Measurements from ENCODE around the gene IRX3. TPM values are rescaled to one million over a fixed set of nuclear protein-coding genes. Genes with fewer than 3 reads are reported as not detected.

IRX3 gene
- total RNA-seq, 2 donors from 2014 or later, result 15.6 to 16.4 TPM

- H3K9ac ChIP-seq (ENCODE audit: extremely low read depth, low read length, poor library complexity, severe bottlenecking), result no peak overlapping the region
- peaks cover 25% of the 10 kb centered on the region for H3K4me1 Mint-ChIP-seq
- no peaks in the 10 kb centered on the region for H3K9me3 Mint-ChIP-seq
- peak; percentile 79 for DNase-seq
- H3K27me3 Mint-ChIP-seq (ENCODE audit: insufficient read depth), result peaks cover 81% of the 10 kb centered on the region
- TF ChIP-seq CTCF (conservative IDR thresholded peaks at IDR 0.05), result no peak
- H3K4me3 Mint-ChIP-seq, result peak overlapping the region; percentile 79
- H3K4me3 ChIP-seq (ENCODE audit: low read length), result peak overlapping the region; percentile 73
- no peak overlapping the region for H3K27ac Mint-ChIP-seq
- H3K4me1 ChIP-seq (ENCODE audit: control insufficient read depth, insufficient read depth, low read length), result no peaks in the 10 kb centered on the region
- H3K9me3 ChIP-seq (ENCODE audit: control insufficient read depth, low read length), result no peaks in the 10 kb centered on the region
- H3K27me3 ChIP-seq (ENCODE audit: control insufficient read depth, insufficient read depth, low read length, poor library complexity, severe bottlenecking), result peaks cover 73% of the 10 kb centered on the region
- H3K36me3 Mint-ChIP-seq (ENCODE audit: low read depth), result peaks cover 2% of the 10 kb centered on the region
- H3K36me3 ChIP-seq (ENCODE audit: control insufficient read depth, insufficient read depth, low read length), result no peaks in the 10 kb centered on the region
- 2 to 4% methylated on average over 25 to 62 of the region's 62 CpGs for WGBS, 2 experiments (ENCODE audit: insufficient coverage in 1 of 2, insufficient read length in 1 of 2)
- H3K27ac ChIP-seq (ENCODE audit: low read depth, low read length), result no peak overlapping the region
These were observed 3.6 kb upstream of the IRX3 start for GRCh38 chr16:54289945-54290832.

- no peak for TF ChIP-seq CTCF (conservative IDR thresholded peaks at IDR 0.05)
These were observed 2.8 kb upstream of the IRX3 start for GRCh38 chr16:54289242-54289944.

GRCh38 chr16:54288835-54289241 is 2.3 kb upstream of the IRX3 start:
- no peak for TF ChIP-seq CTCF (conservative IDR thresholded peaks at IDR 0.05)
- no peaks in the 10 kb centered on the region for H3K9me3 Mint-ChIP-seq
- peaks cover 7% of the 10 kb centered on the region for H3K36me3 Mint-ChIP-seq (ENCODE audit: low read depth)
- DNase-seq, result peak; percentile 55
- H3K4me3 Mint-ChIP-seq, result peak overlapping the region; percentile 79
- no peak overlapping the region for H3K27ac Mint-ChIP-seq
- Histone ChIP-seq H3K9me3 (ENCODE audit: control insufficient read depth, low read length) (no peaks in the 10 kb centered on the region), H3K36me3 (ENCODE audit: control insufficient read depth, insufficient read depth, low read length) (no peaks in the 10 kb centered on the region), H3K27me3 (ENCODE audit: control insufficient read depth, insufficient read depth, low read length, poor library complexity, severe bottlenecking) (peaks cover 78% of the 10 kb centered on the region), H3K27ac (ENCODE audit: low read depth, low read length) (no peak overlapping the region), H3K9ac (ENCODE audit: extremely low read depth, low read length, poor library complexity, severe bottlenecking) (no peak overlapping the region), H3K4me1 (ENCODE audit: control insufficient read depth, insufficient read depth, low read length) (no peaks in the 10 kb centered on the region), H3K4me3 (ENCODE audit: low read length) (no peak overlapping the region)
- H3K4me1 Mint-ChIP-seq, result peaks cover 27% of the 10 kb centered on the region
- peaks cover 82% of the 10 kb centered on the region for H3K27me3 Mint-ChIP-seq (ENCODE audit: insufficient read depth)
- 6 to 7% methylated on average over 15 to 24 of the region's 25 CpGs for WGBS, 2 experiments (ENCODE audit: insufficient coverage in 1 of 2, insufficient read length in 1 of 2)

More at GRCh38 chr16:54289242-54289944, 2.8 kb upstream of the IRX3 start:
- Mint-ChIP-seq H3K4me3 (peak overlapping the region; percentile 79), H3K27ac (no peak overlapping the region), H3K9me3 (no peaks in the 10 kb centered on the region), H3K36me3 (ENCODE audit: low read depth) (peaks cover 7% of the 10 kb centered on the region), H3K27me3 (ENCODE audit: insufficient read depth) (peaks cover 83% of the 10 kb centered on the region), H3K4me1 (peaks cover 27% of the 10 kb centered on the region)
- H3K4me3 ChIP-seq (ENCODE audit: low read length), result peak overlapping the region; percentile 73
- H3K27ac ChIP-seq (ENCODE audit: low read depth, low read length), result no peak overlapping the region
- DNase-seq, result peak; percentile 87
- H3K9me3 ChIP-seq (ENCODE audit: control insufficient read depth, low read length), result no peaks in the 10 kb centered on the region
- H3K27me3 ChIP-seq (ENCODE audit: control insufficient read depth, insufficient read depth, low read length, poor library complexity, severe bottlenecking), result peaks cover 78% of the 10 kb centered on the region
- H3K36me3 ChIP-seq (ENCODE audit: control insufficient read depth, insufficient read depth, low read length), result no peaks in the 10 kb centered on the region
- 1 to 4% methylated on average over 23 to 53 of the region's 57 CpGs for WGBS, 2 experiments (ENCODE audit: insufficient coverage in 1 of 2, insufficient read length in 1 of 2)
- no peaks in the 10 kb centered on the region for H3K4me1 ChIP-seq (ENCODE audit: control insufficient read depth, insufficient read depth, low read length)
- H3K9ac ChIP-seq (ENCODE audit: extremely low read depth, low read length, poor library complexity, severe bottlenecking), result no peak overlapping the region
